ENCODE measurements around the gene NTF4.

NTF4 gene

GRCh38 chr19:49016067-49016839, 48.4 kb downstream of the NTF4 start:
- TF ChIP-seq EGR1 (IDR thresholded peaks at IDR 0.05), result no peak
- no peak for TF ChIP-seq MAX (IDR thresholded peaks at IDR 0.05)
- TF ChIP-seq USF1 (IDR thresholded peaks at IDR 0.05), result no peak
- no peak for TF ChIP-seq NFIC (IDR thresholded peaks at IDR 0.05)
- no peak for TF ChIP-seq TEAD4 (IDR thresholded peaks at IDR 0.05)
- no peak for TF ChIP-seq YY1 (IDR thresholded peaks at IDR 0.05; ENCODE audit: low read depth)
- TF ChIP-seq CEBPB (IDR thresholded peaks at IDR 0.05), result no peak

- no peak for TF ChIP-seq CREB1 (IDR thresholded peaks at IDR 0.05; ENCODE audit: low read depth)
- TF ChIP-seq CEBPB (IDR thresholded peaks at IDR 0.05), result no peak
These were observed 49.8 kb downstream of the NTF4 start for GRCh38 chr19:49014870-49015255.

GRCh38 chr19:49014123-49014869, 50.3 kb downstream of the NTF4 start:
- TF ChIP-seq TCF12 (IDR thresholded peaks at IDR 0.05; ENCODE audit: low read depth), result no peak
- TF ChIP-seq EGR1 (IDR thresholded peaks at IDR 0.05), result no peak
- TF ChIP-seq TEAD4 (IDR thresholded peaks at IDR 0.05), result no peak
- TF ChIP-seq TAF1 (IDR thresholded peaks at IDR 0.05; ENCODE audit: low read depth), result no peak
- TF ChIP-seq MAX (IDR thresholded peaks at IDR 0.05), result no peak
- no peak for TF ChIP-seq REST (IDR thresholded peaks at IDR 0.05; ENCODE audit: low read depth)
- TF ChIP-seq CREB1 (IDR thresholded peaks at IDR 0.05; ENCODE audit: low read depth), result no peak

GRCh38 chr19:49011194-49011593, 53.4 kb downstream of the NTF4 start:
- TF ChIP-seq TCF12 (IDR thresholded peaks at IDR 0.05; ENCODE audit: low read depth) (no peak), TAF1 (IDR thresholded peaks at IDR 0.05; ENCODE audit: low read depth) (no peak), EGR1 (IDR thresholded peaks at IDR 0.05) (no peak), CREB1 (IDR thresholded peaks at IDR 0.05; ENCODE audit: low read depth) (no peak), MAX (IDR thresholded peaks at IDR 0.05) (no peak), RAD21 (IDR thresholded peaks at IDR 0.05; ENCODE audit: low read depth) (no peak), REST (IDR thresholded peaks at IDR 0.05; ENCODE audit: low read depth) (no peak), TEAD4 (IDR thresholded peaks at IDR 0.05) (no peak), EP300 (IDR thresholded peaks at IDR 0.05; ENCODE audit: borderline replicate concordance) (no peak), ZBTB7A (IDR thresholded peaks at IDR 0.05; ENCODE audit: low read depth) (no peak), USF1 (IDR thresholded peaks at IDR 0.05) (no peak), CEBPB (IDR thresholded peaks at IDR 0.05) (no peak), YY1 (IDR thresholded peaks at IDR 0.05; ENCODE audit: low read depth) (no peak), NFIC (IDR thresholded peaks at IDR 0.05) (no peak), FOXM1 (IDR thresholded peaks at IDR 0.05; ENCODE audit: borderline replicate concordance, low read depth) (no peak)

All from Ishikawa (cell line).